K562 (cell line): ENCODE measurements around the gene SGMS1. TPM values are rescaled to one million over a fixed set of nuclear protein-coding genes. Genes with fewer than 3 reads are reported as not detected.
A peak's percentile ranks its signal among the peaks of the same experiment; 100 is the strongest.

ENCODE experiments used
- ATAC-seq: fragments of 200-7000 bp; cut with Tn5 transposase; 3 replicates; pipeline ENCODE4 v1.9.1; 2020; ENCODE audit warnings: moderate library complexity
- BruUV-seq: library from RNA; stranded (reverse); fragments of 400-500 nt; replicated peaks from 2 replicates; lab custom pipeline; 2021; lab: Mats Ljungman, UMichigan
- CTCF ChIA-PET: fragments of 300-600 bp; formaldehyde crosslinking; extraction: SDS; loops from one replicate; lab custom pipeline; 2021; ENCODE audit warnings: low intra/inter-chr PET ratio; lab: Yijun Ruan, JAX
- POLR2A ChIA-PET: fragments of 300-600, 350-650 bp; sonication (Branson Sonifier 250); formaldehyde crosslinking; extraction: SDS; loops from one replicate; lab custom pipeline; 2021; ENCODE audit warnings: antibody characterized with exemption, inconsistent platforms; lab: Yijun Ruan, JAX
- DNase-seq, 4 experiments: peaks; one replicate each; pipeline versions ENCODE4 v3.0.0 to v3.0.0-alpha.2; 2011 to 2018; ENCODE audit warnings: low spot score in 3 of 4, mixed read lengths in 3 of 4; ENCODE audit errors: extremely low read depth in 1 of 4
- FAIRE-seq: peaks from 2 replicates; lab custom pipeline; 2011; peaks lifted over from hg19 to GRCh38; lab: Jason Lieb, UNC
- H2AFZ ChIP-seq: 2 replicates; pipeline ENCODE4 v1.6.0; 2011; ENCODE audit warnings: low read depth, low read length, control low read depth, inconsistent platforms
- H3K27ac ChIP-seq: fragments of 200-600 bp; 3 replicates; pipeline ENCODE4 v1.8.0; 2011; ENCODE audit warnings: low read depth, mild to moderate bottlenecking, control low read depth, inconsistent platforms, low read length, moderate library complexity, mixed read lengths; ENCODE audit errors: extremely low read depth
- H3K27me3 ChIP-seq, 2 experiments: fragments of 300-600 bp in 1 of 2; 2 replicates in 1 of 2; 3 replicates in 1 of 2; pipeline versions ENCODE4 v1.6.0 to v1.8.0; 2011; ENCODE audit warnings: inconsistent platforms in 2 of 2, low read length in 2 of 2, mild to moderate bottlenecking in 1 of 2, mixed read lengths in 1 of 2, moderate library complexity in 1 of 2; ENCODE audit not compliant: control insufficient read depth in 2 of 2, insufficient read depth in 2 of 2
- H3K36me3 ChIP-seq: fragments of 300-600 bp; 3 replicates; pipeline ENCODE4 v1.8.0; 2011; ENCODE audit warnings: mild to moderate bottlenecking, low read length, inconsistent platforms; ENCODE audit not compliant: control insufficient read depth, insufficient read depth
- H3K4me1 ChIP-seq, 2 experiments: fragments of 200-600 bp in 1 of 2; replicated peaks in 1 of 2; 2 replicates in 1 of 2; 3 replicates in 1 of 2; pipeline versions ENCODE4 v1.5.1 to v1.8.0; 2011; ENCODE audit warnings: inconsistent platforms in 2 of 2, low read length in 2 of 2, mild to moderate bottlenecking in 1 of 2, mixed read lengths in 1 of 2, moderate library complexity in 1 of 2; ENCODE audit not compliant: control insufficient read depth in 2 of 2, insufficient read depth in 2 of 2
- H3K4me2 ChIP-seq: 2 replicates; pipeline ENCODE4 v1.6.1; 2011; ENCODE audit warnings: low read length, control low read depth, inconsistent platforms, mixed read lengths; ENCODE audit not compliant: insufficient read depth
- H3K4me3 ChIP-seq: fragments of 200-600 bp; sonication (generic), shearing (Covaris generic); 2 replicates; pipeline ENCODE4 v1.5.1; 2016; ENCODE audit warnings: control low read depth, inconsistent platforms
- H3K79me2 ChIP-seq: fragments of 200-600 bp; 3 replicates; pipeline ENCODE4 v1.8.0; 2011; ENCODE audit warnings: low read length, inconsistent platforms; ENCODE audit not compliant: control insufficient read depth, insufficient read depth
- H3K9ac ChIP-seq, 2 experiments: 2 replicates each; pipeline versions ENCODE4 v1.6.0 to v1.6.1; 2011; ENCODE audit warnings: low read depth in 2 of 2, low read length in 2 of 2, control low read depth in 1 of 2, inconsistent platforms in 1 of 2, mild to moderate bottlenecking in 1 of 2, mixed read lengths in 1 of 2; ENCODE audit not compliant: insufficient read depth in 1 of 2
- H3K9me1 ChIP-seq: one replicate; pipeline ENCODE4 v1.6.0; 2011; ENCODE audit warnings: inconsistent platforms, mild to moderate bottlenecking, low read length, moderate library complexity; ENCODE audit not compliant: control insufficient read depth, insufficient read depth
- H3K9me3 ChIP-seq: replicated peaks from 2 replicates; pipeline ENCODE4 v1.5.1; 2011; ENCODE audit warnings: low read depth, low read length, inconsistent platforms; ENCODE audit not compliant: control insufficient read depth, insufficient read depth
- H4K20me1 ChIP-seq: replicated peaks from 2 replicates; pipeline ENCODE4 v1.6.1; 2011; ENCODE audit warnings: low read length, inconsistent platforms, mixed read lengths; ENCODE audit not compliant: control insufficient read depth, insufficient read depth
- BACH1 ChIP-seq: fragments of 200-800 bp; sonication (Bioruptor generic); IDR thresholded peaks from 2 replicates; pipeline ENCODE4 v1.6.1; 2016; ENCODE audit warnings: missing genetic modification characterization, missing compliant biosample characterization
- DNMT1 ChIP-seq: fragments of 450-650 bp; IDR thresholded peaks from 2 replicates; pipeline ENCODE4 v1.6.1; 2016; ENCODE audit warnings: antibody characterized with exemption, mild to moderate bottlenecking
- SMAD4 ChIP-seq: fragments of 250-450 bp; sonication (Bioruptor Pico); conservative IDR thresholded peaks from 2 replicates; pipeline ENCODE4 v1.8.0; 2021; ENCODE audit warnings: inconsistent platforms, mild to moderate bottlenecking, moderate library complexity
- ZNF143 ChIP-seq: sonication (generic); formaldehyde crosslinking; IDR thresholded peaks from 2 replicates; pipeline ENCODE4 v1.9.0; 2022; ENCODE audit warnings: mild to moderate bottlenecking, missing genetic modification reagents
- ZNF184 ChIP-seq: sonication (generic); formaldehyde crosslinking; IDR thresholded peaks from 2 replicates; pipeline ENCODE4 v1.5.0; 2020; ENCODE audit warnings: missing genetic modification reagents
- ZNF347 ChIP-seq: fragments of 450-650 bp; formaldehyde crosslinking; IDR thresholded peaks from 2 replicates; pipeline ENCODE4 v1.4.0; 2020; ENCODE audit warnings: low read depth, mild to moderate bottlenecking, moderate library complexity
- WGBS: fragments of 100-300 bp; shearing (Covaris generic); methylation state at CpG from one replicate; pipeline ENCODE4 v1.1.6; 2016; ENCODE audit warnings: low coverage, mixed read lengths; ENCODE audit not compliant: insufficient coverage; ENCODE audit errors: missing lambda C conversion rate; 5-methylcytosine and 5-hydroxymethylcytosine counted together
- in situ Hi-C: fragments of 300-500 bp; cut with MboI; formaldehyde crosslinking; loops from 4 replicates; pipeline ENCODE4 v1.15.0; 2018; ENCODE audit warnings: inconsistent platforms, mixed read lengths
- intact Hi-C: fragments of 100-400 bp; cut with micrococcal nuclease; formaldehyde crosslinking; loops from 2 replicates; pipeline ENCODE4 v1.14.2; 2022
- polyA plus RNA-seq, 8 experiments: library from polyadenylated mRNA; depleted of rRNA in 4 of 8; stranded (reverse) in 5 of 8; unstranded in 3 of 8; fragments of >200 nt; fragmentation: Nextera tagmentation in 2 of 8; fragmentation: Illumina TruSeq in 1 of 8; extraction: Ambion mirVana in 2 of 8; extraction: Trizol in 1 of 8; gene quantifications; 2 replicates each; pipeline versions ENCODE4 v1.2.1 to v1.2.3, GENCODE V29; 2011 to 2014; ENCODE audit warnings: inconsistent platforms in 1 of 8, missing spikeins in 1 of 8
- total RNA-seq, 7 experiments: library from RNA; depleted of rRNA in 6 of 7; stranded (reverse); fragments of >200 nt in 6 of 7; fragmentation: Illumina TruSeq in 2 of 7; extraction: Trizol in 2 of 7; gene quantifications; 2 replicates each; pipeline versions ENCODE4 v1.2.1 to v1.2.3, GENCODE V29; 2011 to 2021; ENCODE audit warnings: low replicate concordance in 1 of 7
- TF ChIP-seq, protein P1 (sequence below): fragments of 450-650 bp; formaldehyde crosslinking; IDR thresholded peaks from 2 replicates; pipeline ENCODE4 v1.4.0; 2020; ENCODE audit warnings: mild to moderate bottlenecking, moderate library complexity
- TF ChIP-seq, protein P2 (sequence below): sonication (generic); formaldehyde crosslinking; IDR thresholded peaks from 2 replicates; pipeline ENCODE4 v1.8.1; 2023; ENCODE audit warnings: mild to moderate bottlenecking, missing genetic modification reagents
- TF ChIP-seq, protein P3 (sequence below): IDR thresholded peaks from 2 replicates; pipeline ENCODE4 v1.6.1; 2016; ENCODE audit warnings: missing genetic modification characterization, missing compliant biosample characterization
- TF ChIP-seq, protein P4 (sequence below): fragments of 450-650 bp; IDR thresholded peaks from 2 replicates; pipeline ENCODE4 v1.6.1; 2017; ENCODE audit warnings: mild to moderate bottlenecking, moderate library complexity
- TF ChIP-seq, protein P5 (sequence below), 2 experiments: fragments of 200-800 bp in 1 of 2; sonication (Bioruptor generic) in 1 of 2; sonication (generic) in 1 of 2; formaldehyde crosslinking in 1 of 2; IDR thresholded peaks in 1 of 2; conservative IDR thresholded peaks in 1 of 2; 2 replicates each; pipeline versions ENCODE4 v1.5.0 to v1.6.1; 2016 to 2020; ENCODE audit warnings: missing compliant biosample characterization in 1 of 2, missing genetic modification characterization in 1 of 2, missing genetic modification reagents in 1 of 2

Gene SGMS1
- total and polyA plus RNA-seq, 9 of the 15 experiments (the other 6 are each of a cell fraction or from before 2014, with no cell fraction given) = 22.6 to 232 (median 82.2) TPM

DNA sequence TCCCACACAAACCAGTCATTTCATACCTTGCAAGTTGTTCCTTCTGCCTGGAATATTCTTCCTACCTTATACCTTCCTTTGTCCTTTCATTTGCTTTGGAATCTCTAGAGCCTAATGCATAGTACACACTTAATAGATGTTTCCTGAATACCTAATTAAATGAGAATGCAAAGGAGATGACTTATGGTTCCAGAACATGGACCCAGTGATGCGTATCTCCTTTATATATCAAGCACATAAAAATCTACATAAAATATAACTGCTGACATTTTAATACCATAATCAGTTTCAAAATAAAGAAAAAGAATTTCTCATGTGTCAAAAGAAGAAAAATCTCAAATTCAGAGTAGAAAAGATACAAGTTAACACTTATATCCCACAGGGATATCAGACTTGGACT is 261.8 kb downstream of the SGMS1 start:
- WGBS = 92% methylated on average over 1 of the region's 1 CpG
- no peak for FAIRE-seq
- no peak for DNase-seq
- in situ Hi-C loops (loop anchor here (10.0 kb wide), 1 partner anchor 227 kb away; no protein-coding TSS in a partner anchor), intact Hi-C loops (loop anchor here (2.0 kb wide), 1 partner anchor 35 kb away; no protein-coding TSS in a partner anchor)
- POLR2A ChIA-PET = interaction anchor here (1.2 to 2.5 kb wide), 2 partner anchors 31 to 38 kb away, joined by 3 to 9 read pairs; no protein-coding TSS in a partner anchor
- H3K27ac ChIP-seq = peak overlapping the region; percentile 36; the same call in 2 of the 3 replicates
- BruUV-seq = no TSS peak
- H3K9ac ChIP-seq = no peak overlapping the region
- no peak for ATAC-seq
- peaks cover 28% of the 10 kb centered on the region for H3K36me3 ChIP-seq
- no peaks in the 10 kb centered on the region for H4K20me1 ChIP-seq
- CTCF ChIA-PET = no interaction called here
- H3K4me3 ChIP-seq = no peak overlapping the region
- peaks cover 94% of the 10 kb centered on the region for H3K79me2 ChIP-seq
- H3K4me2 ChIP-seq = peak overlapping the region; percentile 10; the same call in 1 of the 2 replicates
- H3K4me1 ChIP-seq = peaks cover 10 to 57% of the 10 kb centered on the region in 2 experiments
- no peaks in the 10 kb centered on the region for H3K9me1 ChIP-seq
- no peaks in the 10 kb centered on the region for H3K27me3 ChIP-seq
- TF ChIP-seq, protein P1, sequence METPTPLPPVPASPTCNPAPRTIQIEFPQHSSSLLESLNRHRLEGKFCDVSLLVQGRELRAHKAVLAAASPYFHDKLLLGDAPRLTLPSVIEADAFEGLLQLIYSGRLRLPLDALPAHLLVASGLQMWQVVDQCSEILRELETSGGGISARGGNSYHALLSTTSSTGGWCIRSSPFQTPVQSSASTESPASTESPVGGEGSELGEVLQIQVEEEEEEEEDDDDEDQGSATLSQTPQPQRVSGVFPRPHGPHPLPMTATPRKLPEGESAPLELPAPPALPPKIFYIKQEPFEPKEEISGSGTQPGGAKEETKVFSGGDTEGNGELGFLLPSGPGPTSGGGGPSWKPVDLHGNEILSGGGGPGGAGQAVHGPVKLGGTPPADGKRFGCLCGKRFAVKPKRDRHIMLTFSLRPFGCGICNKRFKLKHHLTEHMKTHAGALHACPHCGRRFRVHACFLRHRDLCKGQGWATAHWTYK = no peak
- TF ChIP-seq, protein P2, sequence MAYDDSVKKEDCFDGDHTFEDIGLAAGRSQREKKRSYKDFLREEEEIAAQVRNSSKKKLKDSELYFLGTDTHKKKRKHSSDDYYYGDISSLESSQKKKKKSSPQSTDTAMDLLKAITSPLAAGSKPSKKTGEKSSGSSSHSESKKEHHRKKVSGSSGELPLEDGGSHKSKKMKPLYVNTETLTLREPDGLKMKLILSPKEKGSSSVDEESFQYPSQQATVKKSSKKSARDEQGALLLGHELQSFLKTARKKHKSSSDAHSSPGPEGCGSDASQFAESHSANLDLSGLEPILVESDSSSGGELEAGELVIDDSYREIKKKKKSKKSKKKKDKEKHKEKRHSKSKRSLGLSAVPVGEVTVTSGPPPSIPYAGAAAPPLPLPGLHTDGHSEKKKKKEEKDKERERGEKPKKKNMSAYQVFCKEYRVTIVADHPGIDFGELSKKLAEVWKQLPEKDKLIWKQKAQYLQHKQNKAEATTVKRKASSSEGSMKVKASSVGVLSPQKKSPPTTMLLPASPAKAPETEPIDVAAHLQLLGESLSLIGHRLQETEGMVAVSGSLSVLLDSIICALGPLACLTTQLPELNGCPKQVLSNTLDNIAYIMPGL (CRISPR knock-in tag) = no peak
- TF ChIP-seq ZNF347 (CRISPR knock-in tag) (no peak), BACH1 (no peak), SMAD4 (no peak), ZNF143 (no peak), ZNF184 (CRISPR knock-in tag) (no peak), DNMT1 (no peak)
- TF ChIP-seq, protein P3, sequence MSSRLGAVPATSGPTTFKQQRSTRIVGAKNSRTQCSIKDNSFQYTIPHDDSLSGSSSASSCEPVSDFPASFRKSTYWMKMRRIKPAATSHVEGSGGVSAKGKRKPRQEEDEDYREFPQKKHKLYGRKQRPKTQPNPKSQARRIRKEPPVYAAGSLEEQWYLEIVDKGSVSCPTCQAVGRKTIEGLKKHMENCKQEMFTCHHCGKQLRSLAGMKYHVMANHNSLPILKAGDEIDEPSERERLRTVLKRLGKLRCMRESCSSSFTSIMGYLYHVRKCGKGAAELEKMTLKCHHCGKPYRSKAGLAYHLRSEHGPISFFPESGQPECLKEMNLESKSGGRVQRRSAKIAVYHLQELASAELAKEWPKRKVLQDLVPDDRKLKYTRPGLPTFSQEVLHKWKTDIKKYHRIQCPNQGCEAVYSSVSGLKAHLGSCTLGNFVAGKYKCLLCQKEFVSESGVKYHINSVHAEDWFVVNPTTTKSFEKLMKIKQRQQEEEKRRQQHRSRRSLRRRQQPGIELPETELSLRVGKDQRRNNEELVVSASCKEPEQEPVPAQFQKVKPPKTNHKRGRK (tag) = no peak
- TF ChIP-seq, protein P4, sequence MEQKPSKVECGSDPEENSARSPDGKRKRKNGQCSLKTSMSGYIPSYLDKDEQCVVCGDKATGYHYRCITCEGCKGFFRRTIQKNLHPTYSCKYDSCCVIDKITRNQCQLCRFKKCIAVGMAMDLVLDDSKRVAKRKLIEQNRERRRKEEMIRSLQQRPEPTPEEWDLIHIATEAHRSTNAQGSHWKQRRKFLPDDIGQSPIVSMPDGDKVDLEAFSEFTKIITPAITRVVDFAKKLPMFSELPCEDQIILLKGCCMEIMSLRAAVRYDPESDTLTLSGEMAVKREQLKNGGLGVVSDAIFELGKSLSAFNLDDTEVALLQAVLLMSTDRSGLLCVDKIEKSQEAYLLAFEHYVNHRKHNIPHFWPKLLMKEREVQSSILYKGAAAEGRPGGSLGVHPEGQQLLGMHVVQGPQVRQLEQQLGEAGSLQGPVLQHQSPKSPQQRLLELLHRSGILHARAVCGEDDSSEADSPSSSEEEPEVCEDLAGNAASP = no peak
- TF ChIP-seq, protein P5, sequence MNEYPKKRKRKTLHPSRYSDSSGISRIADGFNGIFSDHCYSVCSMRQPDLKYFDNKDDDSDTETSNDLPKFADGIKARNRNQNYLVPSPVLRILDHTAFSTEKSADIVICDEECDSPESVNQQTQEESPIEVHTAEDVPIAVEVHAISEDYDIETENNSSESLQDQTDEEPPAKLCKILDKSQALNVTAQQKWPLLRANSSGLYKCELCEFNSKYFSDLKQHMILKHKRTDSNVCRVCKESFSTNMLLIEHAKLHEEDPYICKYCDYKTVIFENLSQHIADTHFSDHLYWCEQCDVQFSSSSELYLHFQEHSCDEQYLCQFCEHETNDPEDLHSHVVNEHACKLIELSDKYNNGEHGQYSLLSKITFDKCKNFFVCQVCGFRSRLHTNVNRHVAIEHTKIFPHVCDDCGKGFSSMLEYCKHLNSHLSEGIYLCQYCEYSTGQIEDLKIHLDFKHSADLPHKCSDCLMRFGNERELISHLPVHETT (CRISPR knock-in tag; conservative IDR thresholded peaks at IDR 0.05 in 1 of 2, IDR thresholded peaks at IDR 0.05 in 1 of 2) = no peak
- TF ChIP-seq, all 486 proteins: peak for 0
- Histone ChIP-seq H2AFZ (no peak overlapping the region), H3K9me3 (no peaks in the 10 kb centered on the region; the same call in 1 of the 2 replicates)
